ENCODE data around the gene SKOR2.

DNA sequence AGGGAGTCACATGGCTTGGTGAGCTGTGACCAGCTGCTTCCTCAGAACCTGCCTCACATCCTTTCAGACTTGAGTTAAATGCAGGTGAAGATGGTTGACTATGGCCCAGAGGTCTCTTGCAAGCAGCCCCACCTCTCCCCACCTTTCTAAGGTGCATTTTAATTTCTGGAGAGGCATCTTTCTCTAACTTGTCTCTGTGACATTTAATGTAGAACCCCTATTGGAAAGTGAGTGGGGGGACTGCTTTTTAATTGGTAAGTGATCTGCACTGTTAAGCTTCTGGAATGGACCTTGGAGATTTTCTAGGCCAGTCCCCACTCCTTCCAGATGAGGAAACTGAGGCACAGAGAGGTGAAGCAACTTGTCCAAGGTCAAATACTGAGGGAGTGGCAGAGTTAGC, 37.3 kb upstream of the SKOR2 start:
- no peak for TF ChIP-seq POLR2AphosphoS5 (IDR thresholded peaks at IDR 0.05; ENCODE audit: low read depth, low read length)
- TF ChIP-seq, protein P1, sequence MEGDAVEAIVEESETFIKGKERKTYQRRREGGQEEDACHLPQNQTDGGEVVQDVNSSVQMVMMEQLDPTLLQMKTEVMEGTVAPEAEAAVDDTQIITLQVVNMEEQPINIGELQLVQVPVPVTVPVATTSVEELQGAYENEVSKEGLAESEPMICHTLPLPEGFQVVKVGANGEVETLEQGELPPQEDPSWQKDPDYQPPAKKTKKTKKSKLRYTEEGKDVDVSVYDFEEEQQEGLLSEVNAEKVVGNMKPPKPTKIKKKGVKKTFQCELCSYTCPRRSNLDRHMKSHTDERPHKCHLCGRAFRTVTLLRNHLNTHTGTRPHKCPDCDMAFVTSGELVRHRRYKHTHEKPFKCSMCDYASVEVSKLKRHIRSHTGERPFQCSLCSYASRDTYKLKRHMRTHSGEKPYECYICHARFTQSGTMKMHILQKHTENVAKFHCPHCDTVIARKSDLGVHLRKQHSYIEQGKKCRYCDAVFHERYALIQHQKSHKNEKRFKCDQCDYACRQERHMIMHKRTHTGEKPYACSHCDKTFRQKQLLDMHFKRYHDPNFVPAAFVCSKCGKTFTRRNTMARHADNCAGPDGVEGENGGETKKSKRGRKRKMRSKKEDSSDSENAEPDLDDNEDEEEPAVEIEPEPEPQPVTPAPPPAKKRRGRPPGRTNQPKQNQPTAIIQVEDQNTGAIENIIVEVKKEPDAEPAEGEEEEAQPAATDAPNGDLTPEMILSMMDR (IDR thresholded peaks at IDR 0.05): no peak
